A673 (cell line): ENCODE measurements around the gene KRT79. TPM values are rescaled to one million over a fixed set of nuclear protein-coding genes. Genes with fewer than 3 reads are reported as not detected.

Source experiments
- BruUV-seq: library from RNA; stranded (reverse); fragments of 400-500 nt; replicated peaks from 2 replicates; lab custom pipeline; 2021; lab: Mats Ljungman, UMichigan
- CTCF ChIA-PET: fragments of 300-600 bp; sonication (Branson Sonifier 250); formaldehyde crosslinking; loops from one replicate; lab custom pipeline; 2022; ENCODE audit warnings: antibody characterized with exemption; lab: Charles Lee
- POLR2A ChIA-PET: fragments of 300-600 bp; sonication (Branson Sonifier 250); formaldehyde crosslinking; loops from one replicate; lab custom pipeline; 2022; ENCODE audit warnings: antibody characterized with exemption; ENCODE audit not compliant: low non-redundant PET; lab: Charles Lee
- DNase-seq: peaks from one replicate; pipeline ENCODE4 v3.0.0-alpha.2; 2015; ENCODE audit warnings: low spot score
- H3K27ac ChIP-seq: fragments of 200-600 bp; sonication (generic); 2 replicates; pipeline ENCODE4 v1.5.1; 2016; ENCODE audit warnings: mixed run types, low read depth, mild to moderate bottlenecking, mixed read lengths, antibody characterized with exemption, low read length; ENCODE audit not compliant: poor library complexity, severe bottlenecking
- H3K27me3 ChIP-seq: fragments of 200-600 bp; sonication (generic); replicated peaks from 2 replicates; pipeline ENCODE4 v1.6.1; 2017; ENCODE audit warnings: mixed run types, low read depth, mild to moderate bottlenecking, mixed read lengths, antibody characterized with exemption, low read length; ENCODE audit not compliant: insufficient read depth, poor library complexity
- H3K36me3 ChIP-seq: fragments of 200-600 bp; sonication (generic); 2 replicates; pipeline ENCODE4 v1.6.1; 2016; ENCODE audit warnings: mixed run types, mild to moderate bottlenecking, mixed read lengths, antibody characterized with exemption, low read length; ENCODE audit not compliant: insufficient read depth, poor library complexity, severe bottlenecking
- H3K4me1 ChIP-seq: fragments of 200-600 bp; sonication (generic); 2 replicates; pipeline ENCODE4 v1.6.1; 2017; ENCODE audit warnings: mixed run types, mild to moderate bottlenecking, mixed read lengths, antibody characterized with exemption, low read length; ENCODE audit not compliant: insufficient read depth, poor library complexity, severe bottlenecking
- H3K4me3 ChIP-seq: fragments of 200-600 bp; sonication (generic); 2 replicates; pipeline ENCODE4 v1.5.1; 2016; ENCODE audit warnings: low read depth, mixed run types, mild to moderate bottlenecking, mixed read lengths, low read length; ENCODE audit not compliant: poor library complexity, severe bottlenecking
- H3K9me3 ChIP-seq: fragments of 200-600 bp; sonication (generic); 2 replicates; pipeline ENCODE4 v1.6.1; 2016; ENCODE audit warnings: mixed run types, low read depth, mild to moderate bottlenecking, mixed read lengths, antibody characterized with exemption, low read length; ENCODE audit not compliant: poor library complexity, severe bottlenecking
- EZH2 ChIP-seq: fragments of 200-600 bp; sonication (generic); IDR thresholded peaks from 2 replicates; pipeline ENCODE4 v1.6.1; 2017; ENCODE audit warnings: borderline replicate concordance, low read depth, mild to moderate bottlenecking, mixed read lengths, antibody characterized with exemption, low read length; ENCODE audit not compliant: poor library complexity, severe bottlenecking
- intact Hi-C: fragments of 100-400 bp; cut with micrococcal nuclease; formaldehyde crosslinking; loops from one replicate; pipeline ENCODE4 v1.10.0; 2022; ENCODE audit not compliant: unreplicated experiment
- total RNA-seq: library from RNA; stranded (reverse); gene quantifications from 2 replicates; pipeline ENCODE4 v1.2.3, GENCODE V29; 2021
- TF ChIP-seq, protein P1 (sequence below): fragments of 300-800, 200-600 bp; sonication (generic); conservative IDR thresholded peaks from 2 replicates; pipeline ENCODE4 v1.5.1; 2017; ENCODE audit warnings: low read depth, mild to moderate bottlenecking, antibody characterized with exemption, low read length, moderate library complexity, mixed read lengths

Gene KRT79
- total RNA-seq, 1 experiment from 2014 or later = not detected

GRCh38 chr12:52792185-52793029 lies 41.7 kb downstream of the KRT79 start:
- Histone ChIP-seq H3K4me1 (no peaks in the 10 kb centered on the region), H3K36me3 (no peaks in the 10 kb centered on the region), H3K4me3 (no peak overlapping the region), H3K27me3 (no peaks in the 10 kb centered on the region), H3K9me3 (no peaks in the 10 kb centered on the region), H3K27ac (no peak overlapping the region)
- POLR2A ChIA-PET = no interaction called here
- BruUV-seq = no TSS peak
- intact Hi-C loops = no loop called here
- CTCF ChIA-PET = no interaction called here
- DNase-seq = no peak
- TF ChIP-seq, protein P1, sequence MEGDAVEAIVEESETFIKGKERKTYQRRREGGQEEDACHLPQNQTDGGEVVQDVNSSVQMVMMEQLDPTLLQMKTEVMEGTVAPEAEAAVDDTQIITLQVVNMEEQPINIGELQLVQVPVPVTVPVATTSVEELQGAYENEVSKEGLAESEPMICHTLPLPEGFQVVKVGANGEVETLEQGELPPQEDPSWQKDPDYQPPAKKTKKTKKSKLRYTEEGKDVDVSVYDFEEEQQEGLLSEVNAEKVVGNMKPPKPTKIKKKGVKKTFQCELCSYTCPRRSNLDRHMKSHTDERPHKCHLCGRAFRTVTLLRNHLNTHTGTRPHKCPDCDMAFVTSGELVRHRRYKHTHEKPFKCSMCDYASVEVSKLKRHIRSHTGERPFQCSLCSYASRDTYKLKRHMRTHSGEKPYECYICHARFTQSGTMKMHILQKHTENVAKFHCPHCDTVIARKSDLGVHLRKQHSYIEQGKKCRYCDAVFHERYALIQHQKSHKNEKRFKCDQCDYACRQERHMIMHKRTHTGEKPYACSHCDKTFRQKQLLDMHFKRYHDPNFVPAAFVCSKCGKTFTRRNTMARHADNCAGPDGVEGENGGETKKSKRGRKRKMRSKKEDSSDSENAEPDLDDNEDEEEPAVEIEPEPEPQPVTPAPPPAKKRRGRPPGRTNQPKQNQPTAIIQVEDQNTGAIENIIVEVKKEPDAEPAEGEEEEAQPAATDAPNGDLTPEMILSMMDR = no peak
- TF ChIP-seq EZH2 = no peak

- Histone ChIP-seq H3K27me3 (no peaks in the 10 kb centered on the region), H3K9me3 (no peaks in the 10 kb centered on the region), H3K27ac (no peak overlapping the region), H3K36me3 (no peaks in the 10 kb centered on the region), H3K4me3 (no peak overlapping the region), H3K4me1 (no peaks in the 10 kb centered on the region)
- no peak for DNase-seq
- ChIA-PET CTCF (no interaction called here), POLR2A (no interaction called here)
- intact Hi-C loops = no loop called here
- no TSS peak for BruUV-seq
- TF ChIP-seq EZH2 = no peak
- TF ChIP-seq, protein P1 = no peak
Measured at GRCh38 chr12:52791271-52792184, 42.6 kb downstream of the KRT79 start.

- Histone ChIP-seq H3K4me3 (no peak overlapping the region), H3K4me1 (no peaks in the 10 kb centered on the region), H3K36me3 (no peaks in the 10 kb centered on the region), H3K27ac (no peak overlapping the region), H3K9me3 (no peaks in the 10 kb centered on the region), H3K27me3 (no peaks in the 10 kb centered on the region)
- POLR2A ChIA-PET = no interaction called here
- CTCF ChIA-PET = no interaction called here
- intact Hi-C loops = no loop called here
- no peak for TF ChIP-seq EZH2
- TF ChIP-seq, protein P1 = no peak
- BruUV-seq = no TSS peak
- DNase-seq = no peak
Measured at GRCh38 chr12:52790427-52791270, 43.5 kb downstream of the KRT79 start.
